Loucy (cell line): ENCODE measurements around the gene C1QTNF1.
"Not testable (repeated sequence)": the region's sequence is repeated elsewhere in the genome, so short reads cannot be mapped to it uniquely, and the experiment has no call there.

ENCODE experiments used
- H2AFZ ChIP-seq: fragments of 200-600 bp; sonication (generic); 2 replicates; pipeline ENCODE4 v1.6.0; 2016; ENCODE audit warnings: antibody characterized with exemption, mild to moderate bottlenecking, low read length, moderate library complexity
- H3F3A ChIP-seq: fragments of 200-600 bp; 2 replicates; pipeline ENCODE4 v1.6.0; 2016; ENCODE audit warnings: antibody characterized with exemption, low read depth, mild to moderate bottlenecking
- H3K27me3 ChIP-seq: fragments of 200-600 bp; sonication (generic); 2 replicates; pipeline ENCODE4 v1.6.1; 2014; ENCODE audit warnings: low read length, mild to moderate bottlenecking; ENCODE audit not compliant: insufficient read depth, poor library complexity, severe bottlenecking
- H3K36me3 ChIP-seq: fragments of 200-600 bp; sonication (generic); 2 replicates; pipeline ENCODE4 v1.6.1; 2016; ENCODE audit warnings: low read length; ENCODE audit not compliant: insufficient read depth
- H3K4me1 ChIP-seq: fragments of 200-600 bp; sonication (generic); 2 replicates; pipeline ENCODE4 v1.5.1; 2014; ENCODE audit warnings: low read length, mild to moderate bottlenecking; ENCODE audit not compliant: insufficient read depth, poor library complexity, severe bottlenecking
- H3K4me2 ChIP-seq: fragments of 200-600 bp; sonication (generic); 2 replicates; pipeline ENCODE4 v1.6.0; 2014; ENCODE audit warnings: antibody characterized with exemption, low read length, low read depth, mild to moderate bottlenecking; ENCODE audit not compliant: poor library complexity, severe bottlenecking
- H3K4me3 ChIP-seq: fragments of 200-600 bp; sonication (generic); 2 replicates; pipeline ENCODE4 v1.5.1; 2014; ENCODE audit warnings: low read length, mild to moderate bottlenecking, mixed read lengths; ENCODE audit not compliant: poor library complexity, severe bottlenecking
- H3K79me2 ChIP-seq: fragments of 200-600 bp; sonication (generic); 2 replicates; pipeline ENCODE4 v1.6.1; 2014; ENCODE audit warnings: low read length; ENCODE audit not compliant: insufficient read depth
- H3K9ac ChIP-seq: fragments of 200-600 bp; sonication (generic); 2 replicates; pipeline ENCODE4 v1.6.0; 2014; ENCODE audit warnings: mild to moderate bottlenecking, low read depth, low read length, moderate library complexity; ENCODE audit not compliant: poor library complexity, severe bottlenecking
- H3K9me2 ChIP-seq: fragments of 200-600 bp; sonication (generic); replicated peaks from 2 replicates; pipeline ENCODE4 v1.6.1; 2016; ENCODE audit warnings: low read depth, low read length, mixed read lengths
- H3K9me3 ChIP-seq: fragments of 200-600 bp; sonication (generic); 2 replicates; pipeline ENCODE4 v1.6.1; 2014; ENCODE audit warnings: mild to moderate bottlenecking, antibody characterized with exemption, low read length, low read depth; ENCODE audit not compliant: insufficient read depth
- H4K20me1 ChIP-seq: fragments of 200-600 bp; sonication (generic); 2 replicates; pipeline ENCODE4 v1.6.0; 2014; ENCODE audit warnings: antibody characterized with exemption, low read length, mild to moderate bottlenecking; ENCODE audit not compliant: insufficient read depth, poor library complexity, severe bottlenecking
- EZH2phosphoT487 ChIP-seq: fragments of 200-600 bp; IDR thresholded peaks from 2 replicates; pipeline ENCODE4 v1.6.1; 2018; ENCODE audit warnings: antibody characterized with exemption, mild to moderate bottlenecking, moderate library complexity, borderline replicate concordance
- TF ChIP-seq, protein P1 (sequence below): fragments of 200-600 bp; sonication (generic); conservative IDR thresholded peaks from 2 replicates; pipeline ENCODE4 v1.5.1; 2014; ENCODE audit warnings: mild to moderate bottlenecking, antibody characterized with exemption, low read length

Gene C1QTNF1

DNA sequence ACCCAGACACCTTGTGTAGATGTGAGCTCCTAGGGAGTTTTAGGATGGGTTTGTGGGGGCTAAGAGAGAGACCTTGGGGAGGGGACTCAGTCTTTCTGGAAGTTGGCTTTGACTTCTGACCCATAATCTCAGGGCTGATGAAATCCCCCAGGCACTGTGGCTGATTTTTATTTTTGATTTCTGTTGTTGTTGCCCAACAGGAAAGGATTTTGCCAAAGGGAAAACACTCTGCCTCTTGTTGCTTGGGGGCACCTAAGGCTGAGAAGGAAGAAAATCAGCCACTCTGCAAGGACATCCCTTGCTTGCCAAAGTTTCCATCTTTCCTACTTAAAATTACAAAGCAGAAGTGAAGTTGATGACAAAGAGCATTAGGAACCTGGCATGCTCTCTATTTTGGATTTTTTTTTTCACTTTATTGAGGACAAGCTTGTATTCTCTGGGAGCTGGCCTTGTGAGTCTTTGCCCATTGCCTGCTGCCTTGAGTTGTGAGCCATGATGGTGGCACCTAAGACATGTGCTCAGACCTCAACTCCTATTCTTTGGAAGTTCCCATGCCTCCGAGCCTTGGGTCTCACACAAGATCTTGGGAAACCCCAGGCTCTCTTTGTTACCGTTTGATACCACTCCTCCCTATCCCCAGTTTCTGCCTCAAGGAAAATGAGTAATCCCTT, 3.2 kb upstream of the C1QTNF1 start:
- TF ChIP-seq, protein P1, sequence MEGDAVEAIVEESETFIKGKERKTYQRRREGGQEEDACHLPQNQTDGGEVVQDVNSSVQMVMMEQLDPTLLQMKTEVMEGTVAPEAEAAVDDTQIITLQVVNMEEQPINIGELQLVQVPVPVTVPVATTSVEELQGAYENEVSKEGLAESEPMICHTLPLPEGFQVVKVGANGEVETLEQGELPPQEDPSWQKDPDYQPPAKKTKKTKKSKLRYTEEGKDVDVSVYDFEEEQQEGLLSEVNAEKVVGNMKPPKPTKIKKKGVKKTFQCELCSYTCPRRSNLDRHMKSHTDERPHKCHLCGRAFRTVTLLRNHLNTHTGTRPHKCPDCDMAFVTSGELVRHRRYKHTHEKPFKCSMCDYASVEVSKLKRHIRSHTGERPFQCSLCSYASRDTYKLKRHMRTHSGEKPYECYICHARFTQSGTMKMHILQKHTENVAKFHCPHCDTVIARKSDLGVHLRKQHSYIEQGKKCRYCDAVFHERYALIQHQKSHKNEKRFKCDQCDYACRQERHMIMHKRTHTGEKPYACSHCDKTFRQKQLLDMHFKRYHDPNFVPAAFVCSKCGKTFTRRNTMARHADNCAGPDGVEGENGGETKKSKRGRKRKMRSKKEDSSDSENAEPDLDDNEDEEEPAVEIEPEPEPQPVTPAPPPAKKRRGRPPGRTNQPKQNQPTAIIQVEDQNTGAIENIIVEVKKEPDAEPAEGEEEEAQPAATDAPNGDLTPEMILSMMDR = no peak
- no peak for TF ChIP-seq EZH2phosphoT487
- Histone ChIP-seq H3F3A (no peaks in the 10 kb centered on the region), H3K9me2 (no peaks in the 10 kb centered on the region), H3K79me2 (no peaks in the 10 kb centered on the region), H3K4me1 (peaks cover 8% of the 10 kb centered on the region), H3K9ac (no peak overlapping the region), H3K4me2 (no peak overlapping the region), H3K36me3 (no peaks in the 10 kb centered on the region), H3K9me3 (no peaks in the 10 kb centered on the region), H3K4me3 (no peak overlapping the region), H3K27me3 (no peaks in the 10 kb centered on the region), H4K20me1 (no peaks in the 10 kb centered on the region), H2AFZ (no peak overlapping the region)

DNA sequence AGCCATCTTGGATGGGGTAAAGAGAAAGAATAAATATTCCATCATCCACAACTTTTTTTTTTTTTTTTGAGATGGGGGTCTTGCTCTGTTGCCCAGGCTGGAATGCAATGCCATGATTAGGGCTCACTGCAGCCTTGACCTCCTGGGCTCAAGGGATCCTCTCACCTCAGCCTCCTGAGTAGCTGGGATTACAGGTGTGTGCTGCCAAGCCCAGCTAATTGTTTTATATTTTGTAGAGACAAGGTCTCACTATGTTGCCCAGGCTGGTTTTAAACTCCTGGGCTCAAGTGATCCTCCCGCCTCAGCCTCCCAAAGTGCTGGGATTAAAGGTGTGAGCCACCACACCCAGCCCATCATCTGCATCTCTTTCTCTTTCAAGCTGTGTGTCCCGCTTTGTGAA, 2.0 kb upstream of the C1QTNF1 start:
- not testable (repeated sequence) for H3K4me1 ChIP-seq, H3K36me3 ChIP-seq, H3K4me2 ChIP-seq, H3K9me3 ChIP-seq, H3K27me3 ChIP-seq, H2AFZ ChIP-seq, H3K9me2 ChIP-seq, H3F3A ChIP-seq, H4K20me1 ChIP-seq, H3K4me3 ChIP-seq, H3K79me2 ChIP-seq, H3K9ac ChIP-seq

DNA sequence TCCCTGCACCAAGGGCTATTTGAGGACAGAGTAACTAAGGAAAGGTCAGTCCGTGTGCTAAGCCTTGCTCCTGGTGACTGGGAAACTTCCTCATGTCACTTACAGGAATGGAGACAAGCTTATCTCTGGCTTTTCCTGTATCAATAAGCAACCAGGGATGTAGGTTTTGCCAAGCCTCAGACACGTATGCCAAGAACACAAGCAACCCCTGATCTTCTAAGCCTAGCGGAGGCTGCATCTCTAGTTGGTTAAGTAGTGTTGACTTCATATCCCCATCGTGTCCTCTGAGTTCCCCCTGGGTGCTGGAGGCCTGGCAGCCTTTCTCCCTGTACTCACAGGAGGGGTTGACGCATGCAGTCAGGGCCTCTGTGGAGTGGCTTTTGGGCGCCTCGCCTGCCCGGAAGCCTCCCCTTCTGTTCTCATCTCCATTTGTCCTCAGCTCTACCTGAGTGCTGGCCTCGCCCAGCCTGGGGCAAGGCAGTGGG, 1.4 kb upstream of the C1QTNF1 start:
- no peaks in the 10 kb centered on the region for H3K9me2 ChIP-seq
- H3K27me3 ChIP-seq = no peaks in the 10 kb centered on the region
- peaks cover 8% of the 10 kb centered on the region for H3K4me1 ChIP-seq

More for the DNA sequence above, 1.4 kb upstream of the C1QTNF1 start:
- H4K20me1 ChIP-seq = no peaks in the 10 kb centered on the region
- no peak overlapping the region for H2AFZ ChIP-seq
- no peak overlapping the region for H3K4me2 ChIP-seq
- TF ChIP-seq EZH2phosphoT487 = no peak
- TF ChIP-seq, protein P1 = no peak
- H3K79me2 ChIP-seq = no peaks in the 10 kb centered on the region
- H3K4me3 ChIP-seq = no peak overlapping the region
- no peaks in the 10 kb centered on the region for H3K36me3 ChIP-seq
- no peaks in the 10 kb centered on the region for H3F3A ChIP-seq
- H3K9ac ChIP-seq = no peak overlapping the region
- no peaks in the 10 kb centered on the region for H3K9me3 ChIP-seq
